Loucy (cell line): ENCODE results near the gene ST8SIA1.

Experiments
- EZH2phosphoT487 ChIP-seq: fragments of 200-600 bp; IDR thresholded peaks from 2 replicates; pipeline ENCODE4 v1.6.1; 2018; ENCODE audit warnings: antibody characterized with exemption, mild to moderate bottlenecking, moderate library complexity, borderline replicate concordance
- TF ChIP-seq, protein P1 (sequence below): fragments of 200-600 bp; sonication (generic); conservative IDR thresholded peaks from 2 replicates; pipeline ENCODE4 v1.5.1; 2014; ENCODE audit warnings: mild to moderate bottlenecking, antibody characterized with exemption, low read length

GRCh38 chr12:22234561-22234960 is 99.9 kb downstream of the ST8SIA1 start:
- TF ChIP-seq, protein P1, sequence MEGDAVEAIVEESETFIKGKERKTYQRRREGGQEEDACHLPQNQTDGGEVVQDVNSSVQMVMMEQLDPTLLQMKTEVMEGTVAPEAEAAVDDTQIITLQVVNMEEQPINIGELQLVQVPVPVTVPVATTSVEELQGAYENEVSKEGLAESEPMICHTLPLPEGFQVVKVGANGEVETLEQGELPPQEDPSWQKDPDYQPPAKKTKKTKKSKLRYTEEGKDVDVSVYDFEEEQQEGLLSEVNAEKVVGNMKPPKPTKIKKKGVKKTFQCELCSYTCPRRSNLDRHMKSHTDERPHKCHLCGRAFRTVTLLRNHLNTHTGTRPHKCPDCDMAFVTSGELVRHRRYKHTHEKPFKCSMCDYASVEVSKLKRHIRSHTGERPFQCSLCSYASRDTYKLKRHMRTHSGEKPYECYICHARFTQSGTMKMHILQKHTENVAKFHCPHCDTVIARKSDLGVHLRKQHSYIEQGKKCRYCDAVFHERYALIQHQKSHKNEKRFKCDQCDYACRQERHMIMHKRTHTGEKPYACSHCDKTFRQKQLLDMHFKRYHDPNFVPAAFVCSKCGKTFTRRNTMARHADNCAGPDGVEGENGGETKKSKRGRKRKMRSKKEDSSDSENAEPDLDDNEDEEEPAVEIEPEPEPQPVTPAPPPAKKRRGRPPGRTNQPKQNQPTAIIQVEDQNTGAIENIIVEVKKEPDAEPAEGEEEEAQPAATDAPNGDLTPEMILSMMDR: no peak
- no peak for TF ChIP-seq EZH2phosphoT487
